GM13976 (cell line): Measurements from ENCODE around the gene LRP1B.

Experiments used
- DNase-seq: peaks from one replicate; pipeline ENCODE4 v3.0.0; 2012; ENCODE audit warnings: low spot score
- CTCF ChIP-seq: IDR thresholded peaks from 2 replicates; pipeline ENCODE4 v1.5.1; 2012; ENCODE audit warnings: borderline replicate concordance, mild to moderate bottlenecking; ENCODE audit not compliant: insufficient read depth; ENCODE audit errors: extremely low read depth, missing control alignments, control extremely low read depth
- in situ Hi-C: fragments of 300-500 bp; cut with MboI; formaldehyde crosslinking; loops from one replicate; pipeline ENCODE4 v1.12.0; 2022; ENCODE audit warnings: low sequenced_read_pairs, mixed read lengths, inconsistent platforms; ENCODE audit not compliant: unreplicated experiment

LRP1B gene

GRCh38 chr2:141029428-141030078, 1101.3 kb downstream of the LRP1B start:
- no peak for DNase-seq
- in situ Hi-C loops, result no loop called here
- TF ChIP-seq CTCF, result no peak

- in situ Hi-C loops, result no loop called here
- no peak for DNase-seq
- no peak for TF ChIP-seq CTCF
Measured at GRCh38 chr2:141027221-141027620, 1103.6 kb downstream of the LRP1B start.

- in situ Hi-C loops, result no loop called here
- DNase-seq, result no peak
- no peak for TF ChIP-seq CTCF
Measured at GRCh38 chr2:141021611-141022010, 1109.2 kb downstream of the LRP1B start.

GRCh38 chr2:141021109-141021508, 1109.7 kb downstream of the LRP1B start:
- no peak for TF ChIP-seq CTCF
- in situ Hi-C loops, result no loop called here

GRCh38 chr2:141020346-141020745, 1110.5 kb downstream of the LRP1B start:
- in situ Hi-C loops, result no loop called here
- no peak for DNase-seq
- TF ChIP-seq CTCF, result no peak

More at GRCh38 chr2:141021109-141021508, 1109.7 kb downstream of the LRP1B start:
- DNase-seq, result no peak

- in situ Hi-C loops, result no loop called here
- TF ChIP-seq CTCF, result no peak
- DNase-seq, result no peak
Measured at GRCh38 chr2:141015341-141016047, 1115.3 kb downstream of the LRP1B start.
